Peyer's patch (tissue), 4 donors: ENCODE data around the gene TCF7L2.

Experiments
- CTCF ChIP-seq, 6 experiments: fragments of 450-650 bp in 4 of 6; fragments of 200-600 bp in 2 of 6; sonication (generic) in 1 of 6; IDR thresholded peaks; one replicate each; pipeline ENCODE4 v1.5.1; 2017 to 2019; ENCODE audit warnings: antibody characterized with exemption in 6 of 6, mild to moderate bottlenecking in 3 of 6, moderate library complexity in 1 of 6
- POLR2A ChIP-seq, 2 donors: fragments of 450-650 bp; IDR thresholded peaks; one replicate each; pipeline ENCODE4 v1.5.1; 2017; ENCODE audit warnings: antibody characterized with exemption in 2 of 2, mild to moderate bottlenecking in 2 of 2, moderate library complexity in 2 of 2

DNA sequence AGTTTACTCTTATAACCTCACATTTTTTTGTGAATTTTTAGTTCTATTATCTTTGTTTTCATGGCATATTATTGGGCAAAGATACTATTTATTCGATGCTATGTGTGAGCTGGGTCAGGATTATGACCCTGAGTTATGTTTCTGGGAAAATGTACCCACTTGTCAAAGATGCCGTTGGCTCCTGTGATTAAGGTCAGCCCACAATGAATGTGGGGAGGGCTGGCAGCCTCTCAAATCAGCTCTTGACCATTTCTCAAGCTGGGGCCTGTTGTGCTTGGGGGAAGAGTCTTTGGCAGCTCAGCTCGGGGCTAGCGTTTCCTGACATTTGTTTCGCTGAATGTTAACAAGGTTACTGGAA is 97.5 kb downstream of the TCF7L2 start:
- TF ChIP-seq POLR2A (IDR thresholded peaks at IDR 0.05) (no peak), CTCF (IDR thresholded peaks at IDR 0.05) (no peak)
